HG02840 (cell line): ENCODE data around the gene ZNF699.
"Not testable (repeated sequence)": the region's sequence is repeated elsewhere in the genome, so short reads cannot be mapped to it uniquely, and the experiment has no call there.

Experiments used
- ATAC-seq: cut with Tn5 transposase; IDR thresholded peaks from one replicate; pipeline ENCODE4 v1.9.1; 2021; ENCODE audit warnings: mild to moderate bottlenecking, moderate library complexity, moderate number of reproducible peaks; ENCODE audit not compliant: unreplicated experiment, low FRiP score

Gene ZNF699

GRCh38 chr19:9295411-9295849 lies 14.2 kb downstream of the ZNF699 start:
- ATAC-seq, result no peak

GRCh38 chr19:9289231-9289884 lies 20.3 kb downstream of the ZNF699 start:
- no peak for ATAC-seq

- not testable (repeated sequence) for ATAC-seq
Observed at GRCh38 chr19:9283485-9283884, 26.2 kb downstream of the ZNF699 start.

- no peak for ATAC-seq
Observed at GRCh38 chr19:9251236-9251635, 58.4 kb downstream of the ZNF699 start.

- no peak for ATAC-seq
Observed at GRCh38 chr19:9250630-9251029, 59.0 kb downstream of the ZNF699 start, which contains the start of gene OR7E24. OR7E24 (plus strand) TSS chr19:9250930; CDS start chr19:9251044, 114 bp downstream.
